Stomach (tissue), 4 donors: ENCODE measurements around the gene H19.

Experiments
- CTCF ChIP-seq, 7 experiments: fragments of 450-650 bp in 4 of 7; fragments of 200-600 bp in 3 of 7; sonication (generic) in 3 of 7; IDR thresholded peaks; one replicate each; pipeline ENCODE4 v1.5.1; 2016 to 2019; ENCODE audit warnings: antibody characterized with exemption in 7 of 7, control low read depth in 2 of 7, mild to moderate bottlenecking in 1 of 7
- EP300 ChIP-seq: sonication (generic); formaldehyde crosslinking; IDR thresholded peaks from one replicate; pipeline ENCODE4 v1.6.1; 2017; ENCODE audit warnings: antibody characterized with exemption
- POLR2A ChIP-seq, 4 donors: fragments of 450-650 bp; IDR thresholded peaks; one replicate each; pipeline ENCODE4 v1.6.1; 2016; ENCODE audit warnings: antibody characterized with exemption in 4 of 4, control low read depth in 2 of 4, mild to moderate bottlenecking in 1 of 4, moderate library complexity in 1 of 4
- POLR2AphosphoS5 ChIP-seq, 3 donors: sonication (generic); formaldehyde crosslinking; IDR thresholded peaks; one replicate each; pipeline ENCODE4 v1.6.1; 2016; ENCODE audit warnings: antibody characterized with exemption in 3 of 3

DNA sequence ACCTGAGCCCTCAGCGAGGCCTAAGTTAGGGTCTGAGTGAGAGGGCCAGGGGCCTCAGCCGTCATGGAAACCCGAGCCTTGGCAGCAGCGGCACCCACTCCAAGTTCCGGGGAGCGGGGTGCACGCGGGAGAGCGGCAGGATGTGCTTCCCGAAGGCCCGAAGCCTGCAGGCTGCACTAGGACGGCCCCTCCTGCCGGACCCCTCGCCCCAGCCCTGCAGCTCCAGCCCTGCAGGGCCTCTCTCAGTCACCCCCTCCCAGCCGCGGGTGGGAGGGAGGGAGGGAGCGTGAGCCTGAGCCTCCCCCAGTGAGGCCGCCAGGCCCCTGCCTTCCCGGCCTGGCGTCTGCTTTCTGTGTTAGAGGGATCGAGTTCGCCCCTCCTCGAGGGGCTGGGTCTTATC is 27.9 kb downstream of the H19 start:
- no peak for TF ChIP-seq CTCF (IDR thresholded peaks at IDR 0.05)
- TF ChIP-seq POLR2AphosphoS5 (IDR thresholded peaks at IDR 0.05): no peak
- TF ChIP-seq EP300: no peak
- TF ChIP-seq POLR2A (IDR thresholded peaks at IDR 0.05): no peak
